Lung microvascular endothelial cell (primary cell): ENCODE data around the gene ZNF534. TPM values are rescaled to one million over a fixed set of nuclear protein-coding genes. Genes with fewer than 3 reads are reported as not detected.
"Not testable (repeated sequence)": the region's sequence is repeated elsewhere in the genome, so short reads cannot be mapped to it uniquely, and the experiment has no call there.

Experiments
- DNase-seq, 2 donors: peaks; one replicate each; pipeline versions ENCODE4 v3.0.0 to v3.0.0-alpha.2; 2010; ENCODE audit warnings: low read depth in 2 of 2
- total RNA-seq: library from RNA; depleted of rRNA; stranded (reverse); fragments of >200 nt; gene quantifications from 2 replicates; pipeline ENCODE4 v1.2.1, GENCODE V29; 2014

The ZNF534 gene
- not detected in 2 replicates for total RNA-seq

- DNase-seq = no peak
These were observed at the start of gene ZNF534 for GRCh38 chr19:52428937-52429336. TSS of gene ZNF534 (plus strand) at chr19:52429148. CDS start at chr19:52431475, 2,327 bp downstream.

- no peak for DNase-seq
These were observed 37.8 kb upstream of the ZNF534 start for GRCh38 chr19:52391135-52391534.

DNA sequence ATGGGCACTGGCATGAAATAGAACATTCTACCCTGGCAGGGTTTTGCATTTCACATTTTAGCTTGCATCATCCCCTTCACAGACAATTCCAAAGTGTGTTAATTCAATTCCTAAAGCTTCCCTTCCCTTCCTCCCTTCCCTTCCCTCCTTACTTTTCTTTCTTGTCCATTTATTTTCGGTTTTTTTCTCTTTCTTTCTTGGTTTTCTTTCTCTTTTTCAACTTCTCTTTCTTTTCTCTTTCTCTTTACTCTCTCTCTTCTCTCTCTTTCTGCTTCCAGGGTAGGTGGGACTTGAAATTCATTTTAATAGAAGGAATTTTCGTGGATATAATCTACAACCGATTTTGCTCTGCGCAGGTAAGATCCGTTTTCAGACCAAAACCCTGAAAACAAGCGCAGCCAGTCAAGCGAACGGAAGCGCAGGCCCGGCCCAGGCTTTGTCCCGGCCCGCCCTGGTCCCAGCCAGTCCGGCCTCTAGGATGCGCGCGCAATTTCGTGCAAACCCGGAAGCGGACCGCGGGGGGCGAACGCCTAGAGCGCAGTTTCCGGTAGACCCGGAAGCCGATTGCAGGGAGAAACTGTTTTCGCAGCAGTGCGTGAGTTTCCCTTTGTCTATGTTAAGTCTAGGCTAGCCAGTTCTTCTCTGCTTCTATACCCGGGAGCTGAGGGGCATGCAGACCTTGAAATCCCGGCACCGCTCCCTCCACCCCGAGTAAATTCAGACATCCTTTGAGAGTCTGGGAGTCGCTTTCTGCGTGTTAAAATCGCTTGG, 31.5 kb upstream of the ZNF534 start, which contains the start of gene ZNF528:
ZNF528 (plus strand) TSS at position 540 of the 771 bp plus-strand sequence. CDS start 4,165 bp downstream, outside the sequence.
- peak; percentile 96 to 97 for DNase-seq

DNA sequence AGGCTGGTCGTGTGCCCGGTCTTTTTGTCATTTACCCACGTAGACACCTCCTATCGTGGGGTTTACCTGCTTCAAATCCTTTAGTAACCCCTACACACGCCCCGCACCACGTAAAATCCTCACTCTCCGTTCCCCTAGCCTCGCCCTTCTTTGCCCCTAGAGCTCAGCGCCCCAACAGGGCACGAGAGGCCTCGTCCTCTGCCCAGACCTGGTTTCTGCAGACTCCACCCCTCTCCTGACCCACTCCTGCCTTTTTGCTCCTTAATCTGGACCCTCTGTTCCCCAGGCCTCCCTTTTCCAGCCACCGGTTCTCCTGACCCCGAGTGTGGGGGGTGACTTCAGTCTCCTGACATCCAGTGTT, 30.9 kb upstream of the ZNF534 start:
- peak in 1 of 2 donors; percentile 11 for DNase-seq

GRCh38 chr19:52410276-52410675, 18.7 kb upstream of the ZNF534 start:
- no peak for DNase-seq

DNA sequence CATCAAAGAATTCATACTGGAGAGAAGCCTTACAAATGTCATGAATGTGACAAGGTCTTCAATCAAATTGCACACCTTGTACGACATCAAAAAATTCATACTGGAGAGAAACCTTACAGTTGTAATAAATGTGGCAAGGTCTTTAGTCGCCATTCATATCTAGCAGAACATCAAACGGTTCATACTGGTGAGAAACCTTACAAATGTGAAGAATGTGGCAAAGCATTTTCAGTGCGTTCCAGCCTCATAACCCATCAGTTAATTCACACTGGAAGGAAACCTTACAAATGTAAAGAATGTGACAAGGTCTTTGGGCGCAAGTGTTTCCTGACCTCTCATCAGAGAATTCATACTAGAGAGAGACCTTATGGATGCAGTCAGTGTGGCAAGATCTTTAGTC, 13.2 kb upstream of the ZNF534 start:
- no peak for DNase-seq

GRCh38 chr19:52442179-52442578, 13.2 kb downstream of the ZNF534 start:
- no peak for DNase-seq

- DNase-seq = no peak
These were observed 15.6 kb downstream of the ZNF534 start for GRCh38 chr19:52444506-52444905.

DNA sequence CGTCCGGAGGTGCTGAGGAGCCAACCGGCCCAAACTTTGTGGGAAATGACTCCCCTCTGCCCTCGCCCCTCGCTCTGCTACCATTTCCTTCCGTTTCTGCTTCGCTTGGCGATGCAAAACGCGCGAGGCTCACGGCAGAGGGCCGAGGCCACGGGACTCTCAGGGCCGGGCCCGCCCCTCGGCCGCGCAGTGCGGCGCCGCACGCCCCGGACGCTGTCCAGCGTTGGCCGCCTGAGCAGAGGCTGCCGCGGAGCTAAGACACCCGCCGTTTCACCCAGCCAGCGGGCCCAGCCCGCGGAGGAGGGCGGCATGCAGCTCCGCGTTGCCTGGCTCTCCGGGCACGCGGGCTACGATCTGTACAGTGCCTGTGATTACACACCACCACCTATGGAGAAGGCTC, 22.3 kb downstream of the ZNF534 start:
- DNase-seq = no peak

- peak; percentile 57 to 87 for DNase-seq
These were observed 24.6 kb downstream of the ZNF534 start, which contains the start of gene ZNF578 for GRCh38 chr19:52453324-52454094. TSS of gene ZNF578 (plus strand) at chr19:52453553. CDS start at chr19:52501846, 48,293 bp downstream.

DNA sequence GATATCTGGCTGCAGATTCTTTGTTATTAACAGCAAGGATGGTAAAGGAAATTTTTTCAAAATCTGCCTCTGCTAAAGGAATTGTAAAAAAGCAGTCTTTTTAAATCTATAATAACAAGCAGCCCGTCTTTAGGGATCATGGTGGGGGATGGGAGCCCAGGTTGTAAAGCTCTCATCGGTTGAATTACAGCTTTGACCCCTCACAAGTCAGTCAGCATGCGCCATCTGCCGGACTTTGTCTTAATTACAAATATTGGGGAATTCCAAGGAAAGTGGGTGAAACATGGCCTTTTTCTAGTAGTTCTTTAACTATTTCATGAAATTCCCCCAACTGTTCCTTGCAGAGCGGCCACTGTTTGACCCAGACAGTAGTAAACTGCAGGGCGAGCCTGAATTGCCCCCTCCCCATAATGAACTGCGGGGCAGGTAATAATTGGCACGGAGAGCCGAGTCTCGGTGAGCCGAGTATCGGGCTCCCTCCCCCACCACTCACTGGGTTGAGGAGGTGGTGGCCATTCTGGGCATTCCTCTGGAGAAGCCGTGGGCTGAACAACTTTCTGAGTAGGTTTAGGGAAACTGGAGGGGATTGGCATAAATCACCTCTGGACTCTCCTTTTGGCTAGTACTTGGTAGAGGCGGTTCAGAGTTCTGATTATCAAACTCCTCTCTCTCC, 36.0 kb downstream of the ZNF534 start:
- no peak for DNase-seq

GRCh38 chr19:52473655-52474350, 44.9 kb downstream of the ZNF534 start:
- DNase-seq = no peak

DNA sequence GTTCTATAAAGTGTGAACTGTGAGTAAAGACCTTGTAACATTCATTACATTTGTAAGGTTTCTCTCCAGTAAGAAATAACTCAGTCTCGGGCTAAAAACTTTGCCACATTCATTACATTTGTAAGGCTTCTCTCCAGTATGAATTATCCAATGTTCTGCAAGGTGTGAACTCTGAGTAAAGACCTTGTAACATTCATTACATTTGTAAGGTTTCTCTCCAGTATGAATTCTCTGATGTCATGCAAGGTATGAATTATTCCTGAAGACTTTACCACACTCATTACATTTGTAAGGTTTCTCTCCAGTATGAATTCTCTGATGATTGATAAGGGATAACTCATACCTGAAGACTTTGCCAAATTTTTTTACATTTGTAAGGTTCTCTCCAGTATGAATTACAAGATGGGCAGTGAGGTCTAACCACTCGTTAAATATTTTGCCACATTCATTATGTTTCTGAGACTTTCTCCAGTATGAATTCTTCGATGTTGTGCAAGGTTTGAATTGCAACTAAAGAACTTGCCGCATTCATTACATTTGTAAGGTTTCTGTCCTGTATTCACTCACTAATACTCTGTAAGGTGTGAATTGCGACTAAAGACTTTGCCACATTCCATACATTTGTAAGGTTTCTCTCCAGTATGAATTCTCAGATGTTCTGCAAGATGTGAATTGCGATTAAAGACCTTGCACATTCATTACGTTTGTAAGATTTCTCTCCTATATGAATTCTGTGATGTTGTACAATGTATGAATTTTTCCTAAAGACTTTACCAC, 45.6 kb downstream of the ZNF534 start:
- DNase-seq = no peak

GRCh38 chr19:52484111-52484743, 55.3 kb downstream of the ZNF534 start:
- DNase-seq = not testable (repeated sequence)

DNA sequence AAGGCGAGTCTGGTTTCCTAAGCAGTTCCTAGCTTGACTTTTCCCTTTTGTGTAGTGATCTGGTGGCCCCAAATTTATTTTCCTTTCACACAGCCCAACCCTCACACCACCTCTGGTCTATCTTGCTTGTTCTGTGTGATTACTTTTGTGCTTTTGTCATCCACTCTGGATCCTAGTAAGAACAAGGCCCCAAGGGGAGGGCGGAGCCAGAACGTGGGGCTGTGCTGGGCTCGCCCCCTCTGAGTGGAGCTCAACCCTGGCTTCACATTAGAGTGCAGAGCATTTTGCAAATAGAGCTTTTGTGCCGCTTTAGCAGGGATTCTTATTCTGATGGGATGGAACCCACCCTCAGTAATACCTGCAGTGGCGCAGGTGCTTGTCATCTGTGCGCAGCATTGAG, 56.1 kb downstream of the ZNF534 start:
- DNase-seq = not testable (repeated sequence)

GRCh38 chr19:52485561-52486240, 56.8 kb downstream of the ZNF534 start:
- not testable (repeated sequence) for DNase-seq

GRCh38 chr19:52492201-52492993, 63.4 kb downstream of the ZNF534 start:
- no peak for DNase-seq

DNA sequence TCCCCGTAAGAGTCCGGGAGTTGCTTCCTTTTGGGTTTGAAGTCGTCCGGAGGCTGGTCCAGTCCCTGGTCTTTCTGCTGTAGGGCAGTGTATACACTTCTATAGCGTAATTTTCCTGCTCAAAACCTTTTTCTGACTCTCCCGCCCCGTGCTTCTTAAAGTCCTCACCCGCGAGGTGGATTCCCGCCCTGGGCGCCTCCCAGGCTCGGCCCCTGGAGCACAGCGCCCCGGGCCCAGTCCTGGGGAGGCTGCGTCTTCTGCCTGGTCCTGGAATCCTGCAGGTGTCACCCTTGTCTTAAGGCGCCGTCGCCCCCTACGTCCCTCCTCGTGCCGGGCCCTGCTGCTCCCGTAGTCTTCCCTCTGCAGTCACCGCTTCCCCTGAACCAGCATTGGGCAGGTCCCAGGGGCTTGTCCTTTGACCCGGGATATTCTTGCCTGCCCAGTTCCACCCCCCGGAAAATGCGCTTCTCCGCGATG, 64.1 kb downstream of the ZNF534 start:
- DNase-seq = peak in 1 of 2 donors; percentile 22
